ENCODE measurements around the gene FBXO33. TPM values are rescaled to one million over a fixed set of nuclear protein-coding genes. Genes with fewer than 3 reads are reported as not detected.

FBXO33 gene
- total and polyA plus RNA-seq, 2 donors (not counting 1 experiment from before 2014, with no cell fraction given), result 17.3 to 19.3 TPM

- TF ChIP-seq CTCF (IDR thresholded peaks at IDR 0.05) (no peak), EZH2 (IDR thresholded peaks at IDR 0.05; ENCODE audit: borderline replicate concordance, insufficient read depth, low read depth, low read length, poor library complexity, severe bottlenecking) (no peak)
- Mint-ChIP-seq H3K27me3 (no peaks in the 10 kb centered on the region), H3K4me1 (peaks cover 51% of the 10 kb centered on the region), H3K9me3 (ENCODE audit: insufficient read depth) (no peaks in the 10 kb centered on the region), H3K4me3 (peak overlapping the region; percentile 99), H3K27ac (peak overlapping the region; percentile 100)
- POLR2A ChIA-PET, result interaction anchor here (2.6 to 3.4 kb wide), 2 partner anchors 164 to 261 kb away, joined by 27 to 33 read pairs; partner anchors contain the start of gene TRAPPC6B
- intact Hi-C loops (cut with micrococcal nuclease), result loop anchor here (5.0 kb wide), 1 partner anchor 34 kb away; no protein-coding TSS in a partner anchor
- H3K9ac ChIP-seq (ENCODE audit: low read length), result peak overlapping the region; percentile 99
- H2AFZ ChIP-seq (ENCODE audit: insufficient read depth, low read depth, low read length, poor library complexity, severe bottlenecking), result peak overlapping the region; percentile 92
- WGBS (ENCODE audit: insufficient coverage), result 7% methylated on average over 8 of the region's 19 CpGs
- H4K20me1 ChIP-seq (ENCODE audit: control insufficient read depth, insufficient read depth, low read length, poor library complexity, severe bottlenecking), result peaks cover 44% of the 10 kb centered on the region
- peaks cover 58% of the 10 kb centered on the region for H3K79me2 ChIP-seq (ENCODE audit: control insufficient read depth, insufficient read depth, low read length)
- peak overlapping the region; percentile 91 to 100 for H3K27ac ChIP-seq (ENCODE audit: low read length in 2 of 2)
- no peaks in the 10 kb centered on the region for H3K9me3 ChIP-seq (ENCODE audit: control extremely low read depth in 1 of 3, control insufficient read depth in 2 of 3, insufficient read depth in 1 of 3, low read length in 2 of 3)
- DNase-seq, result peak; percentile 34
- H3K27me3 ChIP-seq (replicated peaks in 1 of 4; ENCODE audit: control extremely low read depth in 1 of 4, control insufficient read depth in 3 of 4, insufficient read depth in 4 of 4, low read length in 3 of 4), result no peaks in the 10 kb centered on the region
- H3K4me2 ChIP-seq (replicated peaks; ENCODE audit: low read depth, low read length, poor library complexity, severe bottlenecking), result peak overlapping the region; percentile 78
- H3K36me3 ChIP-seq (replicated peaks in 1 of 2; ENCODE audit: control extremely low read depth in 1 of 2, control insufficient read depth in 1 of 2, extremely low read depth in 1 of 2, insufficient read depth in 2 of 2, low read length in 1 of 2), result no peaks in the 10 kb centered on the region
- no peak for ATAC-seq (ENCODE audit: low read depth)
- peak overlapping the region; percentile 85 to 95 (median 92) for H3K4me3 ChIP-seq (ENCODE audit: control extremely low read depth in 1 of 5, extremely low read depth in 1 of 5, insufficient read depth in 1 of 5, low read depth in 2 of 5, low read length in 4 of 5)
- CTCF ChIA-PET, result interaction anchor here (1.0 to 1.7 kb wide), 3 partner anchors 164 to 316 kb away, joined by 3 to 5 read pairs (median 4); partner anchors contain the start of gene GEMIN2
- H3K4me1 ChIP-seq (ENCODE audit: control insufficient read depth in 2 of 2, insufficient read depth in 2 of 2, low read length in 2 of 2), result peaks cover 32 to 37% of the 10 kb centered on the region in 2 donors
These were observed 1.3 kb downstream of the FBXO33 start for GRCh38 chr14:39430762-39431415.

GRCh38 chr14:39428118-39428517 is 4.1 kb downstream of the FBXO33 start:
- Mint-ChIP-seq H3K4me1 (peaks cover 57% of the 10 kb centered on the region), H3K9me3 (ENCODE audit: insufficient read depth) (no peaks in the 10 kb centered on the region), H3K27ac (no peak overlapping the region), H3K4me3 (no peak overlapping the region), H3K27me3 (no peaks in the 10 kb centered on the region)
- H3K4me2 ChIP-seq (replicated peaks; ENCODE audit: low read depth, low read length, poor library complexity, severe bottlenecking), result no peak overlapping the region
- no peak overlapping the region for H2AFZ ChIP-seq (ENCODE audit: insufficient read depth, low read depth, low read length, poor library complexity, severe bottlenecking)
- ChIA-PET CTCF (interaction anchor here (1.2 kb wide), 1 partner anchor 238 kb away, joined by 3 read pairs; no protein-coding TSS in a partner anchor), POLR2A (interaction anchor here (1.0 to 1.2 kb wide), 2 partner anchors 161 to 196 kb away, joined by 3 read pairs; no protein-coding TSS in a partner anchor)
- peaks cover 85% of the 10 kb centered on the region for H3K79me2 ChIP-seq (ENCODE audit: control insufficient read depth, insufficient read depth, low read length)
- no peak overlapping the region for H3K9ac ChIP-seq (ENCODE audit: low read length)
- peaks cover 27 to 30% of the 10 kb centered on the region in 2 donors for H3K4me1 ChIP-seq (ENCODE audit: control insufficient read depth in 2 of 2, insufficient read depth in 2 of 2, low read length in 2 of 2)
- H4K20me1 ChIP-seq (ENCODE audit: control insufficient read depth, insufficient read depth, low read length, poor library complexity, severe bottlenecking), result peaks cover 71% of the 10 kb centered on the region
- no peaks in the 10 kb centered on the region for H3K27me3 ChIP-seq (replicated peaks in 1 of 4; ENCODE audit: control extremely low read depth in 1 of 4, control insufficient read depth in 3 of 4, insufficient read depth in 4 of 4, low read length in 3 of 4)
- WGBS (ENCODE audit: insufficient coverage), result 95% methylated on average over 7 of the region's 8 CpGs
- intact Hi-C loops (cut with micrococcal nuclease), result no loop called here
- no peaks in the 10 kb centered on the region for H3K36me3 ChIP-seq (replicated peaks in 1 of 2; ENCODE audit: control extremely low read depth in 1 of 2, control insufficient read depth in 1 of 2, extremely low read depth in 1 of 2, insufficient read depth in 2 of 2, low read length in 1 of 2)
- no peak overlapping the region for H3K27ac ChIP-seq (ENCODE audit: low read length in 2 of 2)
- no peak overlapping the region for H3K4me3 ChIP-seq (ENCODE audit: control extremely low read depth in 1 of 5, extremely low read depth in 1 of 5, insufficient read depth in 1 of 5, low read depth in 2 of 5, low read length in 4 of 5)
- DNase-seq (no peak), ATAC-seq (ENCODE audit: low read depth) (no peak)
- no peaks in the 10 kb centered on the region for H3K9me3 ChIP-seq (ENCODE audit: control extremely low read depth in 1 of 3, control insufficient read depth in 2 of 3, insufficient read depth in 1 of 3, low read length in 2 of 3)
- TF ChIP-seq CTCF (IDR thresholded peaks at IDR 0.05), result no peak
- no peak for TF ChIP-seq EZH2 (IDR thresholded peaks at IDR 0.05; ENCODE audit: borderline replicate concordance, insufficient read depth, low read depth, low read length, poor library complexity, severe bottlenecking)

Data from B cell (primary cell).